HCT116 (cell line): Measurements from ENCODE around the gene EIPR1. TPM values are rescaled to one million over a fixed set of nuclear protein-coding genes. Genes with fewer than 3 reads are reported as not detected.

Experiments used
- ATAC-seq: fragments of 200-7000 bp; cut with Tn5 transposase; 2 replicates; pipeline ENCODE4 v1.9.1; 2020; ENCODE audit warnings: mild to moderate bottlenecking, moderate library complexity
- BruUV-seq: library from RNA; stranded (reverse); fragments of 400-500 nt; replicated peaks from 2 replicates; lab custom pipeline; 2021; lab: Mats Ljungman, UMichigan
- CTCF ChIA-PET: fragments of 300-600 bp; sonication (Branson Sonifier 250); formaldehyde crosslinking; loops from one replicate; lab custom pipeline; 2021; ENCODE audit warnings: antibody characterized with exemption; lab: Charles Lee
- POLR2A ChIA-PET: fragments of 300-600, 350-600 bp; sonication (Branson Sonifier 250); formaldehyde crosslinking; loops from one replicate; lab custom pipeline; 2021; ENCODE audit warnings: antibody characterized with exemption; lab: Charles Lee
- RAD21 ChIA-PET, 2 experiments: fragments of 300-600 bp; sonication (Branson Sonifier 250); formaldehyde crosslinking; loops; one replicate each; lab custom pipeline; 2023; ENCODE audit warnings: low total read pairs in 2 of 2; ENCODE audit not compliant: uncharacterized antibody in 2 of 2, unreplicated experiment in 2 of 2, low non-redundant PET in 1 of 2; lab: Charles Lee
- DNase-seq: peaks from one replicate; pipeline ENCODE4 v3.0.0-alpha.2; 2010; ENCODE audit warnings: low read depth, low spot score
- H2AFZ ChIP-seq: fragments of 200-600 bp; shearing (Covaris generic), sonication (generic); 2 replicates; pipeline ENCODE4 v1.6.1; 2017; ENCODE audit warnings: low read depth, mixed run types, mixed read lengths, antibody characterized with exemption, low read length; ENCODE audit not compliant: poor library complexity, severe bottlenecking
- H3K27ac ChIP-seq: 2 replicates; pipeline ENCODE4 v1.5.1; 2012; ENCODE audit warnings: low read depth, low read length
- H3K27me3 ChIP-seq: fragments of 200-600 bp; sonication (generic); 2 replicates; pipeline ENCODE4 v1.6.1; 2016; ENCODE audit warnings: mixed run types, low read length, mixed read lengths; ENCODE audit not compliant: insufficient read depth
- H3K36me3 ChIP-seq, 2 experiments: fragments of 200-500 bp in 1 of 2; fragments of 200-600 bp in 1 of 2; sonication (Bioruptor generic) in 1 of 2; sonication (generic) in 1 of 2; 2 replicates each; pipeline versions ENCODE4 v1.5.1 to v1.6.1; 2014 to 2016; ENCODE audit warnings: low read length in 2 of 2, inconsistent platforms in 1 of 2, mixed read lengths in 1 of 2, mixed run types in 1 of 2; ENCODE audit not compliant: insufficient read depth in 2 of 2, control insufficient read depth in 1 of 2
- H3K4me1 ChIP-seq, 2 experiments: fragments of 200-600 bp in 1 of 2; sonication (generic) in 1 of 2; 2 replicates each; pipeline versions ENCODE4 v1.5.1 to v1.6.1; 2012 to 2017; ENCODE audit warnings: low read length in 2 of 2, inconsistent platforms in 1 of 2, mild to moderate bottlenecking in 1 of 2, mixed read lengths in 1 of 2, mixed run types in 1 of 2, moderate library complexity in 1 of 2; ENCODE audit not compliant: insufficient read depth in 2 of 2, control insufficient read depth in 1 of 2
- H3K4me2 ChIP-seq: fragments of 200-600 bp; sonication (generic); 2 replicates; pipeline ENCODE4 v1.6.1; 2017; ENCODE audit warnings: mixed run types, low read length, mixed read lengths
- H3K4me3 ChIP-seq, 2 experiments: fragments of 200-600 bp in 1 of 2; sonication (generic) in 1 of 2; replicated peaks in 1 of 2; 2 replicates each; pipeline ENCODE4 v1.5.1; 2011 to 2016; ENCODE audit warnings: low read length in 2 of 2, control low read depth in 1 of 2, low read depth in 1 of 2, mild to moderate bottlenecking in 1 of 2, mixed read lengths in 1 of 2, mixed run types in 1 of 2
- H3K79me2 ChIP-seq: fragments of 200-600 bp; sonication (generic); 2 replicates; pipeline ENCODE4 v1.6.1; 2017; ENCODE audit warnings: mild to moderate bottlenecking, mixed run types, low read length, moderate library complexity, mixed read lengths; ENCODE audit not compliant: insufficient read depth
- H3K9ac ChIP-seq: fragments of 200-600 bp; sonication (generic); 2 replicates; pipeline ENCODE4 v1.6.1; 2016; ENCODE audit warnings: low read length, mixed read lengths
- H3K9me2 ChIP-seq: fragments of 200-600 bp; sonication (generic), shearing (Covaris generic); 2 replicates; pipeline ENCODE4 v1.6.1; 2017; ENCODE audit warnings: mixed run types, mild to moderate bottlenecking, moderate library complexity; ENCODE audit not compliant: insufficient read depth
- H3K9me3 ChIP-seq, 2 experiments: fragments of 200-500 bp in 1 of 2; fragments of 200-600 bp in 1 of 2; sonication (Bioruptor generic) in 1 of 2; sonication (generic) in 1 of 2; 2 replicates each; pipeline ENCODE4 v1.6.1; 2014 to 2017; ENCODE audit warnings: low read length in 2 of 2, mixed read lengths in 2 of 2, inconsistent platforms in 1 of 2, low read depth in 1 of 2, mild to moderate bottlenecking in 1 of 2, mixed run types in 1 of 2, moderate library complexity in 1 of 2; ENCODE audit not compliant: control insufficient read depth in 1 of 2, insufficient read depth in 1 of 2
- H4K20me1 ChIP-seq: fragments of 200-600 bp; sonication (generic), shearing (Covaris generic); 2 replicates; pipeline ENCODE4 v1.6.1; 2017; ENCODE audit warnings: mixed run types, mild to moderate bottlenecking, moderate library complexity; ENCODE audit not compliant: insufficient read depth
- CBX3 ChIP-seq: IDR thresholded peaks from 2 replicates; pipeline ENCODE4 v1.6.1; 2012; ENCODE audit warnings: low read depth
- CEBPB ChIP-seq: IDR thresholded peaks from 2 replicates; pipeline ENCODE4 v1.6.1; 2012; ENCODE audit warnings: low read depth
- EZH2phosphoT487 ChIP-seq: fragments of 200-600 bp; IDR thresholded peaks from 2 replicates; pipeline ENCODE4 v1.6.1; 2018; ENCODE audit warnings: antibody characterized with exemption, borderline replicate concordance
- JUND ChIP-seq: IDR thresholded peaks from 2 replicates; pipeline ENCODE4 v1.6.1; 2012
- RAD21 ChIP-seq: IDR thresholded peaks from 2 replicates; pipeline ENCODE4 v1.6.1; 2012; ENCODE audit warnings: low read depth, mild to moderate bottlenecking
- YY1 ChIP-seq: IDR thresholded peaks from 2 replicates; pipeline ENCODE4 v1.6.1; 2011; ENCODE audit warnings: low read length, low read depth, moderate library complexity, mild to moderate bottlenecking; ENCODE audit not compliant: insufficient replicate concordance; ENCODE audit errors: extremely low read depth
- intact Hi-C: fragments of 100-400 bp; cut with micrococcal nuclease; formaldehyde crosslinking; loops from 2 replicates; pipeline ENCODE4 v1.10.0; 2022
- total RNA-seq: library from RNA; stranded (reverse); gene quantifications from one replicate; pipeline ENCODE4 v1.2.1, GENCODE V29; 2021; ENCODE audit not compliant: unreplicated experiment
- TF ChIP-seq, protein P1 (sequence below): IDR thresholded peaks from 2 replicates; pipeline ENCODE4 v1.6.1; 2011; ENCODE audit warnings: mild to moderate bottlenecking, low read length, moderate library complexity; ENCODE audit not compliant: insufficient replicate concordance; ENCODE audit errors: extremely low read depth
- TF ChIP-seq, protein P2 (sequence below): IDR thresholded peaks from 2 replicates; pipeline ENCODE4 v1.6.1; 2012; ENCODE audit warnings: low read depth

The EIPR1 gene
- total RNA-seq, 1 experiment from 2014 or later = 36.9 TPM

DNA sequence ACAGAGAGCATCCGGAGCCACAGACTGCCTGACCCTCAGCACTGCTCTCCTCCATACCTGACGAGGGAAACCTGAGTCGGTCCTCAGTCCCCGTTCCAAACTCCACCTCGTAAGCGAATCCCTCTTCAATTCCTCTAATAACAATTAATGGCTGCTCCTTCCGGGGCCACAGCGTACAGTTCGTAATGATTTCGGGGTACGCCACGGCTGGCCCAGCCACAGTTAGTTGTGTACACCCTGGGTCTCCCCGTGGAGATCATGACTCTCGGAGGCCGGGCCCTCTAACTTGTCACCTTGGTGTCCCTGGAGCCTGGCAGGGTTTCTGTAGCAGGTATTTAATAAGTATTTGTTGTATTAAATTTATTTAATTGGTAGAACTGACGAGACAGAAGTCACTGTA lies 121.5 kb downstream of the EIPR1 start:
- Histone ChIP-seq H3K9ac (no peak overlapping the region), H3K79me2 (no peaks in the 10 kb centered on the region), H3K9me3 (no peaks in the 10 kb centered on the region), H3K9me2 (no peaks in the 10 kb centered on the region), H3K4me2 (no peak overlapping the region), H3K36me3 (no peaks in the 10 kb centered on the region), H4K20me1 (no peaks in the 10 kb centered on the region), H3K27ac (no peak overlapping the region), H2AFZ (no peak overlapping the region), H3K27me3 (no peaks in the 10 kb centered on the region), H3K4me1 (no peaks in the 10 kb centered on the region), H3K4me3 (no peak overlapping the region)
- ChIA-PET CTCF (no interaction called here), POLR2A (no interaction called here), RAD21 (no interaction called here)
- DNase-seq (no peak), ATAC-seq (no peak)
- TF ChIP-seq YY1 (no peak), RAD21 (no peak), CEBPB (no peak), CBX3 (no peak), EZH2phosphoT487 (no peak), JUND (no peak)
- TF ChIP-seq, protein P1, sequence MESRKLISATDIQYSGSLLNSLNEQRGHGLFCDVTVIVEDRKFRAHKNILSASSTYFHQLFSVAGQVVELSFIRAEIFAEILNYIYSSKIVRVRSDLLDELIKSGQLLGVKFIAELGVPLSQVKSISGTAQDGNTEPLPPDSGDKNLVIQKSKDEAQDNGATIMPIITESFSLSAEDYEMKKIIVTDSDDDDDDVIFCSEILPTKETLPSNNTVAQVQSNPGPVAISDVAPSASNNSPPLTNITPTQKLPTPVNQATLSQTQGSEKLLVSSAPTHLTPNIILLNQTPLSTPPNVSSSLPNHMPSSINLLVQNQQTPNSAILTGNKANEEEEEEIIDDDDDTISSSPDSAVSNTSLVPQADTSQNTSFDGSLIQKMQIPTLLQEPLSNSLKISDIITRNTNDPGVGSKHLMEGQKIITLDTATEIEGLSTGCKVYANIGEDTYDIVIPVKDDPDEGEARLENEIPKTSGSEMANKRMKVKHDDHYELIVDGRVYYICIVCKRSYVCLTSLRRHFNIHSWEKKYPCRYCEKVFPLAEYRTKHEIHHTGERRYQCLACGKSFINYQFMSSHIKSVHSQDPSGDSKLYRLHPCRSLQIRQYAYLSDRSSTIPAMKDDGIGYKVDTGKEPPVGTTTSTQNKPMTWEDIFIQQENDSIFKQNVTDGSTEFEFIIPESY = no peak
- TF ChIP-seq, protein P2, sequence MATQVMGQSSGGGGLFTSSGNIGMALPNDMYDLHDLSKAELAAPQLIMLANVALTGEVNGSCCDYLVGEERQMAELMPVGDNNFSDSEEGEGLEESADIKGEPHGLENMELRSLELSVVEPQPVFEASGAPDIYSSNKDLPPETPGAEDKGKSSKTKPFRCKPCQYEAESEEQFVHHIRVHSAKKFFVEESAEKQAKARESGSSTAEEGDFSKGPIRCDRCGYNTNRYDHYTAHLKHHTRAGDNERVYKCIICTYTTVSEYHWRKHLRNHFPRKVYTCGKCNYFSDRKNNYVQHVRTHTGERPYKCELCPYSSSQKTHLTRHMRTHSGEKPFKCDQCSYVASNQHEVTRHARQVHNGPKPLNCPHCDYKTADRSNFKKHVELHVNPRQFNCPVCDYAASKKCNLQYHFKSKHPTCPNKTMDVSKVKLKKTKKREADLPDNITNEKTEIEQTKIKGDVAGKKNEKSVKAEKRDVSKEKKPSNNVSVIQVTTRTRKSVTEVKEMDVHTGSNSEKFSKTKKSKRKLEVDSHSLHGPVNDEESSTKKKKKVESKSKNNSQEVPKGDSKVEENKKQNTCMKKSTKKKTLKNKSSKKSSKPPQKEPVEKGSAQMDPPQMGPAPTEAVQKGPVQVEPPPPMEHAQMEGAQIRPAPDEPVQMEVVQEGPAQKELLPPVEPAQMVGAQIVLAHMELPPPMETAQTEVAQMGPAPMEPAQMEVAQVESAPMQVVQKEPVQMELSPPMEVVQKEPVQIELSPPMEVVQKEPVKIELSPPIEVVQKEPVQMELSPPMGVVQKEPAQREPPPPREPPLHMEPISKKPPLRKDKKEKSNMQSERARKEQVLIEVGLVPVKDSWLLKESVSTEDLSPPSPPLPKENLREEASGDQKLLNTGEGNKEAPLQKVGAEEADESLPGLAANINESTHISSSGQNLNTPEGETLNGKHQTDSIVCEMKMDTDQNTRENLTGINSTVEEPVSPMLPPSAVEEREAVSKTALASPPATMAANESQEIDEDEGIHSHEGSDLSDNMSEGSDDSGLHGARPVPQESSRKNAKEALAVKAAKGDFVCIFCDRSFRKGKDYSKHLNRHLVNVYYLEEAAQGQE = no peak
- no TSS peak for BruUV-seq
- intact Hi-C loops = no loop called here
